ENCODE results near the gene POU2F3.

The POU2F3 gene

DNA sequence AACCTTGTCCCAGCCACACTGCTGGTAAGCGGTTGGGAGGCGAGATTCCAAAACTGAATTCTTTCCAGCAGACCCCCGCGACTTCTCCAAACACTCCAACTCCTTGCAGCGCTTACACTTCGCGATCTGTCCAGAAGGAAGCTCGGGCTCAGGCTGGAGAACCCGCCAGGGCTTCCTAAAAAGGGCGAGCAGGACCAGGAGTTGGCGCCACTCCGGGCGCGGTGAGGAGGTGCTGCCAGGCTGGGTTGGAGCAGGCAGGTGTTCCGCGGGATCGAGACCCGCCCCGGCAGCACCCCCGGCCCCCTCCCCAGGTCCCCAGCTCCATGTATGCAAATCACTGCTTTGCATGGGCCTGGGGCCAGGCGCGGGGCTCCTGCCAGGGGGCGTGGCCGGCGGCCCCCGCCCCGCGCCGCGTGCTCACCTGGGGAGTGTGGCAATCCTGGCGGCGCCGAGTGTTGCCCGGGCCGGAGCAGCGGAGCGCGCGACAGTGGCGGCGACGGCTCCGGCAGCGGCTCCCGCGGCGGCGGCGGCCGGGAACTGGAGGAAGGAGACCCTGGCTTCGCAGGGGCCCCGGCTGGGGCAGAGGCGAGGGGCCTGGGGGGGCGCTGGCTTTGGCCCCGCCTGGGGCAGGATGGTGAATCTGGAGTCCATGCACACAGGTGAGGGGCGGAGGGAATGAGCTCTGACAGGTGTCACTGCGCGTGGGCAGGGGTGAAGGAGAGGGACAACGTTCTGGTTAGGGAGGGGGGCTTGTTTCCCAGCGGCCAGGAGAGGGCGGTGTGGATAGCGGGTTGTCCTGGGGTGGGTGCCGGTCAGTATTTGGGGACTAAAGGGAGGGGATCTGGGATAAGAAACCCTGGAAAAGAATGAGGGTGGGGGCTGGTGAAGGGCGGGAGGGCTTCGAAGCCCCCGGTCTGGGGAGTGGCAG lies at the start of gene POU2F3:
Gene POU2F3 (plus strand): TSS at position 428 of the 928 bp plus-strand sequence. CDS start 204 bp downstream, at position 632.
- DNase-seq (ENCODE audit: low read depth in 3 of 3, low spot score in 1 of 3): no peak

DNA sequence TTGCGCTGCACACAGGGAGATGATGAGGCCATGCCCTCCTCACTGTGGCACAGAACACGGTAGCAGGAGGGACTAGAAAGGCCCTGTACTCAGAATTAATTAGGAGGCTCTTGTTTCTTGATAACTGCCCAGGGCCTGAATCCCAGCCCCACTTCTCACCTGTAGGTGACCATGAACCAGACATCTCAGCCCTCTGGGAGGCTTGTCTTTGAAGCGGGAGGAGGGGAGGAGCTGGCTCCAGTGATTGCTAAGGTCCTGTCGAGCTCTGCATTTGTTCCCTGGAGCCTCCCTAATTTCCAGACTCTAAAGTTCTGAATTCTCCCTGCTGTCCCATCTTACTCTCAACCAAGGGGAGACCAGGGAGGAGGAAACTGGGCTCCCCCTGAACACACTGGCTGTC lies 48.9 kb upstream of the POU2F3 start:
- no peak for DNase-seq (ENCODE audit: low read depth in 3 of 3, low spot score in 1 of 3)

DNA sequence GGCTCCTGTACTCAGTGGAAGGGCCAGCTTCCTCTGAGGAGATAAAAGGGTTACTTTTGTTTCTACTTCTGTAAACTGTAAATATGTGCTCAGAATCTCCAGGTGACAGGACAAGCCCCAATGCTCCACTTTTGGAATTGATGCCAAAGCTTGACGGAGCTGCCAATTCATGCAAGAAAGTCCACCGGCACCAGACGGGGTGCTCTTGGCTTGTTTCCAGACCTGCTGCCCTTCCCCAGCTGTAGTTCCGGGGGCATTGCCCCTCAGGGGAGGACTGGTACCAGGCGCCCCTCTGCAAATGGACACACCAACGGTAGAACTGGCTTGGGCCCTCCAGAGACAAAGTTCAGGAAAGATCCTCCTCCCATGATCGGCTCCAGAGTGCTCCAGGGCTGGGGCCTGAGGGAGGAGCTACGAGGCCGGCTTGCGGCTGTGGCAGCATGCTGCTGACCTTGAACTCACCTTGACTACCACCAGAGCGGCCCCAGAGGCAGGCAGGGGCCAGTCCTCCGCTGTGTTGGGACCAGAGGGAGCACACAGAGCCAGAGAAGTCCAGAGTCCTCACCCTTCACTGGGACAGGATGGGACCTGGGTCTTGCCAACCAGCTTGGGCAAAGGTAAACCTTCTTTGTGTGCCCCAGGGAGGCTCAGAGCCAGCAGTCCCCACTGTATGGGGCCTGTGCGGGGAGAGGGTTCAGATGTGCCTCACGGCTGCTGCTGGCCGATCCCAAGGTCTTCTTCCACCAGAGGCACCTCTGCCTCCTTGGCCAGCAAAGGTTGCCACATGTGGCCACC lies 46.9 kb upstream of the POU2F3 start:
- no peak for DNase-seq (ENCODE audit: low read depth in 3 of 3, low spot score in 1 of 3)

DNA sequence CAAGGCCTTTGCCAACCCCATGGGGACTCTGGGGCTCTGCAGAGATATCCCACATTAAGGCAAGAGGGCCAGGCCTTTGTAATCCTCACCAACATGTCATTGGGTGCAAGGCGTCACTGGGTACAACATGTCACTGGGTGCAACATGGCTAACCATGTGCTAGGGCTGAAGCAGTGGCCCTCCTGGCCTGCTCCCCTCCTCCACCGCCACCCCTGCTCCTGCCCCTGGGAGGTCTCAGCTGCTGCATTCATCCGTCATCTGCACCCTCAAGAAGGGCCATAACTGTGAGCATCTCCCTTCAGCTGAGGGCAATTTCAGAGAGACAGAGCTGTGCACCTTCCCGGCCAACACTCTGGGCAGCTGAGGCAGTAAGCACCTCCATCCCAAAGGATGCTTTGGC lies 45.8 kb upstream of the POU2F3 start:
- no peak for DNase-seq (ENCODE audit: low read depth in 3 of 3, low spot score in 1 of 3)

DNA sequence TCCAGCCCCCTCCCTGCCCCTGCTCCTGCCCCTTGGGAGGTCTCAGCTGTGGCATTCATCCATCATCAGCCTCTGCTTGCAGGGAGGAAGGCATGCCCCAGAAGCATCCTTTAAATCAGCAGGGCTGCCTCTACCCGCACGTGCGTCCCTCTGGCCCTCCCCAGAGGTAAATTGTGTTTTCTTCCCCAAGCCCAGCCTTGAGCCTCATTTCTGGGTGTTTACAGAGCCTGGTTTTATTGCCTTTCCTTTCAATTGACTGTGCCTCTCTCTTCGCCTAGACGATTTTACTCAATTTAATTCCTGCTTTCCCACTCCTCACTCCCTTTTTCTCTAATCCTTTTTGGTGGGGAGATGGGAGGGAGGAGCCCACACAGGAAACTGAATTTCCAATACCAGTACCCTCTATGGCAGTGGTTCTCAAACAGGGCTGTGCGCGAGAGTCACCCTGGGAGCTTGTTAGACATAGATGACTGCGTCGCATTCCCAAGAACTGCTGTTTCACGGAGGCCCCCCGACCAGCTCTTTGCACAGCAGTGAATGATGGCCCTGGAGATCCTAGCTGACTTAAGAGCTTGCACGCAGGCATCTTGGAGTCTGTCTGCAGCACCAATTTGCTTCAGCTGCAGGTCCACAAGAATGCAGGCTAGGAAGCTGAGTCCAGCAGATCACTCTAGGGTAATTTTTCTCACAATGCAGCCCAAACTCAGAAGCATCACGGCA lies 44.2 kb upstream of the POU2F3 start:
- DNase-seq (ENCODE audit: low read depth in 3 of 3, low spot score in 1 of 3): no peak

DNA sequence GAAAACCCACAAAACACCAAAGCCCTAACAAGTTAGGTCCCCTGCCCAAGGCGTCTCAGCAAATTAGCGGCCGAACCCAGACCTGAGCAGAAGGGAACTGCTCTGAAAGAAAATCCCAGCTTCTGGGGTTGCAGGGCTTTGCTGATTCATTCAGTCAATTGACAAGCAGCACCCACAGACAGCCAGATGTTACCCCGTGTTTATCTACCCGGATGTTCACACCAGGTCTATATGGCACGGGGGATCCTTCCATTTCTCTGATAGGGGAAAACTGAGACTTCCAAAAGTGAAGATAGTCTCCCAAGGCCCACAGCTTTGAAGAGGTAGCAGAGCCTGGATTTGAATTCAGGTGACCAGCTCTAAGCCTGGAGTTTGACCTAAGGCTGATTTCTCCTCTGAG lies 43.1 kb upstream of the POU2F3 start:
- DNase-seq (ENCODE audit: low read depth in 3 of 3, low spot score in 1 of 3): no peak

DNA sequence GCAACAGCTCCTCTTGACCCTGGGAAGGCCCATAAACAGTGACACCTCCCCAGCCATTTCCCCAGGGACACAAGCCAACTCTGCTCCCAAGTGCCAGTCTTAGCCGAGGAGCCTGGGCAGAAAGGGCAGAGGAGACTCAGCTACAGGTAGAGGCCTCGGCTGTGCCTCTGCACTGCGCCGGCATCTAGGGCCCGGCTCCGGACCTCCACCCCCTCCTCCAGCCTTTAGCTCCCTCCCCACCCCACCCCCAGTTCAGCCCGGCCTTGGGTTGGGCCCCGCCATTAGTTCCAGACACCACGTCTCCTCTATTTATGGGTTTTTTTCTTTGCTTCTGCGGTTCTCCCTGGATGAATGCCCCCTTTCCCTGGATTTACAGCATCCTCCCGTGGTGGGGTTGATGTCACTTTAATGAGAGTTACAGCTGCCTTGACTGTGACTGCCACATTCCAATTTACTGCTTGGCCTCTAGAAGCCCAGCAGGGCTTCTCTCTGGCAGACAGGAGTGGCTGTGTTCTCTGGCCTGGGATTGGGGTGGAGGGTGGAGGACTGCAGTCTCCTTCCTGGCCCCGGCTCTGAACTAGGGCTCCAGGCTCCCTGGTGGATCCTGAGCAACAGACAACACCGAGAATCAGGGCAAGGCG lies 42.6 kb upstream of the POU2F3 start:
- DNase-seq (ENCODE audit: low read depth in 3 of 3, low spot score in 1 of 3): no peak

DNA sequence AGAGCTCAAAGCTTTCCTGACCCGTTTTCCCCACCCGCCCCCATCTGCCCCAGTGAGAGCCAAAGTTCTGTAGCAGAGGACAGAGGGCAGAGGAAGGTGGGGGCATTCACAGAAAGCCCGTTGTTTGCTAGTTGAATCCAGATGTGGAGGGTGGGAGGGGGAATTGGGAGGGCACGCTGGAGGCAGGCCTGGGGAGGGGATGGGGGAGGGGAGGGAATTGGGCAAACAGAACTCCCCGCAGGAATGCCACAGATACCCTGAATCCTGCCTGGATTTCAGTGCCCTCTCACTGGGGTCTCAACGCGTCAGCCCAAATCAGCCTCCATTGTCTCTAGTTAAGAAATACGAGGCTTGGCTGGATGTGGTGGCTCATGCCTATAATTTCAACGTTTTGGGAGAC lies 42.0 kb upstream of the POU2F3 start:
- no peak for DNase-seq (ENCODE audit: low read depth in 3 of 3, low spot score in 1 of 3)

DNA sequence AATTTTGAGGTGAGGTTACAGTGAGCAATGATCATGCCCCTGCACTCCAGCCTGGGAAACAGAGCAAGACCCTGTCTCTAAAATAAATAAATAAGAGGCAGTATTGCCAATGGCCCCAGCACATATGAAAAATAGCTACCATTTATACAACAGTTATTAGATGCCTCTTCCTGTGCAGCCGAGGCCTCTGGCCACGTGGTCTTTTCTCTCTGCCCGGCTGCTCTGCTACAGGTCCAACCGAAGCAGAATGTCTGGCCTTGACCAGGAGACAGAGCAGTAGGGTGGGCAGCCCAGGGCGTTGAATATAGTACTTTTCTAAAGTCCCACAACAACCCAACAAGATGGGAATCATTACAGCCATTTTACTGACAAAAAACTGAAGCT lies 41.5 kb upstream of the POU2F3 start:
- no peak for DNase-seq (ENCODE audit: low read depth in 3 of 3, low spot score in 1 of 3)

DNA sequence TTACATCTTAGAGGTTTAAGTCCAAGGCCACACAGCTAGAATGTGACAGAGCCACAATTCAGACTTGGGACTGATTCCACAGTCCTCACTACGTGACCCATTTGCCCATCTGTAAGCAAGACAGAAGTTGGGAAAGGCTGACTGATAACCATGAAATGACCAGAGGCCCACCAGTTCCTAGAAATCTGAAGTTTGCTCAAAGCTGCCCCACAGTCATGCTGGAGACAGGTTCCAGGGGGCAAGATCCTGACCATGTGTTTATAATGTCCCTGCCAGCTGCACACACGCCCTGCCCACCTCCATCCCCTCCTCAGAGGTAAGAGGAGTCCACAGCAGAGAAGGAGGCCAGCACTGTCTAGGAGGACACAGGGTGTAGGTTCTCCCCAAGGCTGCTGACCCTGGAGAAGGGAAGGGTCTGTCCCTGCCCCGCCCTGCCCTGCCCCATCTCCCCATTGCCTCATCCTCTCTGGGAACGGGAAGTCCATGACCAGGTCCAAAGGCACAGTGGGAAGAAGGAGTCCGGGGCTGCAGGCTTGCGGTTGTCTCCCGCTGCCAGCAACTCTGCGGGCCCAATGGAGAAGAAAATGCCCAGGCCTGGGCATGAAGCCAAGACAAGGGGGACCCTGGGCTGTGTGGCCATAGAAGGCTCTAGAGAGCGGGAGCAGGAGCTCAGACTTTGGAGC lies 41.0 kb upstream of the POU2F3 start:
- no peak for DNase-seq (ENCODE audit: low read depth in 3 of 3, low spot score in 1 of 3)

DNA sequence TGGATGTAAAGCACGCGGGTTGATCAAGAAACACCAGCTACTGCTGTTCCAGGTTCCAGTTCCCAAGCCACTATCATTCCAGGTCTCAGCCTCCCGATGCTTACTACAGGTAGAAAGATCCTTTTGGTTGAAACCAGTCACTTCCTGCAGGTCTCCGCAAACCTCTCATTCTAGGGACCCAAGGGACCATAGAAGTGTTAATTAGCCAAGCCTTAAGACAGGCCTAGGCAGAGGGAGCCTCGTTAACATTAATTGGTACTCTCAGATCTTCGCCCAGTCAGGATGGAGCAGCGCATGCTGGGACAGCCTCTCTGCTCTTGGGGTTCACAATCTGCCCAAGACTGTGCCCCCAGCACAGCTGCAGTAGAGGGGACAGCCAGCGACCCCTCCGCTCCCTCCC lies 40.3 kb upstream of the POU2F3 start:
- no peak for DNase-seq (ENCODE audit: low read depth in 3 of 3, low spot score in 1 of 3)

DNA sequence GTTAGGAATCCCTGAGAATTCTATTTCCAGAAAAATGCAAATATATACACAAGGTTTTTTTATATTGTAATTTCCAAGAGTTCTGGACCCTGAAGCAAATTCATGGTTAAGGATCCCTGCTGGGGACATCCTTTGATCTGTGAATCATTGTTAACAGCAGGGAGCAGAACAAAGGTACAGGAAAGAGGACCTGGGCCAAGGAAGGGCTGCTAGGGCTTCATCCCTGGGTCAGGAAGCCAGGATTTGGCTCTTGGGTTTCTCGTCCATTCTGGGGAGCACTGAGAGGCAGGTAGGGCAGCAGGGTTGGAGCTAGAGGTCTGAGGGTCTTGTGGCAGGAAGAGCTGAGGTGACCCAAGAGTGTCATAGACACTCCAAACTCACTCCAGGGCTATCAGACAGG lies 39.3 kb upstream of the POU2F3 start:
- DNase-seq (ENCODE audit: low read depth in 3 of 3, low spot score in 1 of 3): no peak

DNA sequence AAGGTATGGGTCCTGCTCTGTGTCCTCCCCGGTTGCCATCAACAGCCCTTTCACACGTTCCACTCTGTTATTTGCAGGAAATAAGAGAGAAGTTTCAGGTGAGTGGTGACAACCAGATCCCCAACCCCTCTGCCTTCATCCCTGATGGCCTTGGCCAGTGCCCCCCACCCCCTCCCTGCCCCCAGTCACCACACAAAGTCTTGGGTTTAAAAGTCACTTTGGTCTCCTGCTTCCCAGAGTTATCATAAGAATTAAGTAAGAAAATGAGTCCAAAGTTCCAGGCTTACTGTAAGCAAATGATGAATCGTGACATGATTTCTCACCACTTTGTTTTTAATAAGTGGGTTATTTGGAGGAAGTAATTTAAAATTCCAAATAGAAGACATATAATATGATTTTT lies 38.3 kb upstream of the POU2F3 start:
- no peak for DNase-seq (ENCODE audit: low read depth in 3 of 3, low spot score in 1 of 3)

DNA sequence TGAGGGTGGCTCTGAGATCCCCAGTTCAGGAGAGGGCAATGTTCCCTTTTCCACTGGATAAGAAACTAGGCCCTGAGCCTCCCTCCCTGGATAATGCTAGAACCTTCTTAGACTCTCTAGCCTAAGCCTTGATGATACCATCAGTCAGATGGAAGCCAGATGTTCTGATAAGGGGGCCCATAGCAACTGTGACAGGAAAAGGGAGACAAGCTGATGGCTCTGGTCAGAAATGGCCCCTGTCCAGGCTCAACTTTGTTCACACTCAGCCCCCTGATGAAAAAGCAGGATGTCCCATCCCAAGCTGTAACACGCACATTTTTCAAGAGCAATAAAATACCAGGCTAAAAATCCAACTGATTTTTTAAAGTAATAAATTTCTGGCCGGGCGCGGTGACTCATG lies 36.3 kb upstream of the POU2F3 start:
- no peak for DNase-seq (ENCODE audit: low read depth in 3 of 3, low spot score in 1 of 3)

DNA sequence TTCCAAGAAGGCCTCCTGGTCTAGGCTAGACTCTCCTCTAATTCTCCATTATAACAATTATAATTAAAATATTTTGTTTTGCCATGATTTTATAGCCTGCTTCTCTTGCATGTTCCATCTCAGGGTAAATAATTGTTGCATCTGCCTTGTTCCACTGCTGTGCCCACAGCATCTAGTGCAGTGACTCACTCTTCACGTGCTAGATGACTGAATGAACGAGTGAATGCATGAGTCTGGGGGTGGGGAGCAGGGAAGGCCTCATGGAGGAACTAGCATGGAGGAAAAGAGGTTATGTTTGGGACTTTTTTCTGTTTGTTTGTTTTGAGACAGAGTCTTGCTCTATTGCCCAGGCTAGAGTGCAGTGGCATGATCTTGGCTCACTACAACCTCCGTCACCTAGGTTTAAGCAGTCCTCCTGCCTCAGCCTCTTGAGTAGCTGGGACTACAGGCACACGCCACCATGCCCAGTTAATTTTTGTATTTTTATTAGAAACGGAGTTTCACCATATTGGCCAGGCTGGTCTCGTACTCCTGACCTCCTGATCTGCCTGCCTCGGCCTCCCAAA lies 34.3 kb upstream of the POU2F3 start:
- DNase-seq (ENCODE audit: low read depth in 3 of 3, low spot score in 1 of 3): no peak

DNA sequence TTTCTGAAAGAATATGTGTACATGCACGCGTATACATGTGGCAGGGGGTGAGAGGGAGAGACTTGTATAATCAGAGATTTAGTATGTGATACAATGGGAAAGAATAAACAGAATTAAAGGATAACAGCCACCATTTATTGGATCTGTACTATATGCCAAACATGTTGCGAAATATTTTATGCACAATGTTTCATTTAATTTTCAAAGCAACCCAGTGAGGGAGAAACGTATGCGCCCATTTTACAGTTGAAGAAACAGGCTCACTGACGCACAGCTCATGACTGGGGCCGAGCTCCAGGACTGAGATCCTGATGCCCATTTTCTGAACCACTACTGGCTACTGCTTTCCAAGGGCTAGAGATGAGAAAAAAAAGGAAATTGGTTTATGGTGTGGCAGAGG lies 32.4 kb upstream of the POU2F3 start:
- DNase-seq (ENCODE audit: low read depth in 3 of 3, low spot score in 1 of 3): no peak

DNA sequence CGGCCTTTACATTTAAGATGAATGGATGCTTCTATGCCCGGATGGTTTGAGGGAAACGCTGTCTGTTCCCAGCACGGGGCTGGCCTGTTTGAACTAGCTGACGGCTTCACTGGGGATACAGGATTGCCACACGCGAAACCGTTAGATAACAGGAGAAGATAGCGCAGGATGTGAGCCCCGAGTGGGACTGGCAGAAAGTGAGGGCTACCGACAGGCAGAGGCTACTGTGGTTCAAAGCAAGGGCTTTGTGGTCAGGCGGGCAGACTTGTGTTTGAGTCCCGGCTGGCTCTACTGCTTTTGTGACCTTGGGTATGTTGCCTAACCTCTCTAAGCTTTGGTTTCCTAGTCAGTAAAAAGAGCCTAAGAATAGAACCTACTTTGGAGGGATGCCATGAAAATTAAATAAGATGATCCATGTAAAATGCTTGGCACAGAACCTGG lies 31.9 kb upstream of the POU2F3 start:
- DNase-seq (ENCODE audit: low read depth in 3 of 3, low spot score in 1 of 3): no peak

DNA sequence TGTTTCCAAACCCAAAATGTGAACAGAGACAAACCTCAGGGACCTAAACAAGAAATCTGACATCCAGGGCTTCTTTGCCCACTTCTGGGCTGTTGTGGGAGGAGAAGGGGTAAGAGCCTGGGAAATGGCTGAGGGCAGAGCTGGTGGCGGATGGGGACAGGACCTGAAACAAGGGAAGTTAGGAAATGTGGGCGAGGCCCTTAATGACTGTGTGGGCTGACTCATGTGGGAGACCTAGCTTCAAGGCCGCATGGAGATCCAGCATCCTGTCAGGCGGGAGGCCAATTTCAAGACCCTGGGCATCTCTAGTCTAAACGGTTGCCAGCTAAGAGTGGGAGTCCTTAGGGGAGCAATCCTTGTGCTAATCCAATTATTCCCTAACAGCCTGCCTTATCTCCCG lies 31.2 kb upstream of the POU2F3 start:
- DNase-seq (ENCODE audit: low read depth in 3 of 3, low spot score in 1 of 3): no peak

DNA sequence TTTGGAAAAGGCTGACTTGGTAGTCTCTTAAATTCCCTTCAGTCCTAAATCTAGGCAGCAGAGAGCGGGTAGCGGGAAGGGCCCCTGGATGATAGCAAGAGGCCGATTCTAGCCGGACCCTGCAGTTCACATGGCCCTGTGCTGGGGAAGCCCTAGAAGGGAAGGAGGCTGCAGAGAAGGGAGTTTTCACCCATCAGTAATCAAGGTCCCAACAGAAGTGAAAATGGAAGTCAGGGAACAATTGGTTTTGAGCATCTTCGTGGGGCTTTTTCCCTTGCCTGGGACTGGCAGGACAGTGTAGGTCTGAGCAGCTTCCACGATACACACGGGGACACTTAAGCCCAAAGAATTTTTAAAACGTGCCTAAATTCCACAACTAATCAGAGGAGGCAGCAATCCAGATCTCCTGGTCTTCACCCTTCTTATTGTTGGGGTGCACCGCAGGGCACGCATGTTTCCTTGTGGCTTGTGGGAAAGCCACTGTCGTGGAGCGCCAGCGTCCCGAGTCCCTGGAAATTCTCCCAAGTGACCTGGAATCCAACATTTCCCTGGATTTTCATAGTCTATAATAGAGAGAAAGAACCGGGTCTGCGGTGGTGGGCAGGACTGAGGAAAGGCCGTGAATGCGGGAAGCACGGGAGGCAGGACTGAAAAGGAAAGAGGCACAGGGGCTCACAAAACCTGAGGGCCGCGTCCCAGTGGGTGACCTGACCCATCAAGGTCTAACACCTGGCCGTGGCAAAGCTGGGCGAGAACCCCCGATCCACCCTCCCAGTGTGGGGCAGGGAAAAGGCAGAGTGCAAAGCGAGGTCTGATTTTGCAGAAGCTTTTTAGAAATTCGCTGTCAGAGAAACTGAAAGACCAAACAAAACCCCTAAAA lies 30.0 kb upstream of the POU2F3 start:
- DNase-seq (ENCODE audit: low read depth in 3 of 3, low spot score in 1 of 3): no peak
